MCF 10A (cell line): Measurements from ENCODE around the gene MAN2A1. TPM values are rescaled to one million over a fixed set of nuclear protein-coding genes. Genes with fewer than 3 reads are reported as not detected.

Experiments
- BruUV-seq: library from RNA; stranded (reverse); fragments of 400-500 nt; replicated peaks from 2 replicates; lab custom pipeline; 2021; lab: Mats Ljungman, UMichigan
- CTCF ChIA-PET: fragments of 300-600 bp; sonication (Branson Sonifier 250); formaldehyde crosslinking; extraction: SDS; loops from one replicate; lab custom pipeline; 2021; ENCODE audit warnings: antibody characterized with exemption, inconsistent platforms; lab: Yijun Ruan, JAX
- POLR2A ChIA-PET: fragments of 300-600, 350-650 bp; sonication (Branson Sonifier 250); formaldehyde crosslinking; extraction: SDS; loops from one replicate; lab custom pipeline; 2020; ENCODE audit warnings: antibody characterized with exemption, inconsistent platforms; lab: Yijun Ruan, JAX
- DNase-seq: peaks from one replicate; pipeline ENCODE4 v3.0.0-alpha.2; 2018; ENCODE audit not compliant: unreplicated experiment
- H3K27ac Mint-ChIP-seq: one replicate; pipeline ENCODE4 v1.8.0; 2022; ENCODE audit warnings: mild to moderate bottlenecking, low read depth, mixed read lengths; ENCODE audit not compliant: unreplicated experiment
- H3K27me3 Mint-ChIP-seq: one replicate; pipeline ENCODE4 v1.8.0; 2022; ENCODE audit warnings: mixed read lengths; ENCODE audit not compliant: insufficient read depth, unreplicated experiment
- H3K36me3 Mint-ChIP-seq: one replicate; pipeline ENCODE4 v1.8.0; 2022; ENCODE audit warnings: mild to moderate bottlenecking, moderate library complexity, mixed read lengths; ENCODE audit not compliant: insufficient read depth, unreplicated experiment
- H3K4me1 Mint-ChIP-seq: one replicate; pipeline ENCODE4 v1.8.0; 2022; ENCODE audit warnings: mixed read lengths; ENCODE audit not compliant: insufficient read depth, unreplicated experiment
- H3K4me3 Mint-ChIP-seq: one replicate; pipeline ENCODE4 v1.8.0; 2022; ENCODE audit warnings: mild to moderate bottlenecking, moderate library complexity, mixed read lengths; ENCODE audit not compliant: unreplicated experiment
- H3K9me3 Mint-ChIP-seq: one replicate; pipeline ENCODE4 v1.8.0; 2022; ENCODE audit warnings: mixed read lengths; ENCODE audit not compliant: unreplicated experiment
- intact Hi-C: fragments of 100-400 bp; cut with micrococcal nuclease; formaldehyde crosslinking; loops from 2 replicates; pipeline ENCODE4 v1.14.1; 2022
- total RNA-seq: library from RNA; stranded (reverse); gene quantifications from 2 replicates; pipeline ENCODE4 v1.2.3, GENCODE V29; 2022
- TF ChIP-seq, protein P1 (sequence below): fragments of 200-600 bp; IDR thresholded peaks from one replicate; pipeline ENCODE4 v1.8.0; 2022; ENCODE audit warnings: antibody characterized with exemption, mild to moderate bottlenecking; ENCODE audit not compliant: unreplicated experiment

MAN2A1 gene
- total RNA-seq, 1 experiment from 2014 or later, result 44.1 TPM

- Mint-ChIP-seq H3K4me1 (peaks cover 22% of the 10 kb centered on the region), H3K27me3 (no peaks in the 10 kb centered on the region), H3K36me3 (no peaks in the 10 kb centered on the region), H3K9me3 (no peaks in the 10 kb centered on the region), H3K4me3 (no peak overlapping the region), H3K27ac (no peak overlapping the region)
- intact Hi-C loops, result no loop called here
- POLR2A ChIA-PET, result interaction anchor here (0.7 kb wide), 1 partner anchor 471 kb away, joined by 3 read pairs; no protein-coding TSS in a partner anchor
- CTCF ChIA-PET, result no interaction called here
- TF ChIP-seq, protein P1, sequence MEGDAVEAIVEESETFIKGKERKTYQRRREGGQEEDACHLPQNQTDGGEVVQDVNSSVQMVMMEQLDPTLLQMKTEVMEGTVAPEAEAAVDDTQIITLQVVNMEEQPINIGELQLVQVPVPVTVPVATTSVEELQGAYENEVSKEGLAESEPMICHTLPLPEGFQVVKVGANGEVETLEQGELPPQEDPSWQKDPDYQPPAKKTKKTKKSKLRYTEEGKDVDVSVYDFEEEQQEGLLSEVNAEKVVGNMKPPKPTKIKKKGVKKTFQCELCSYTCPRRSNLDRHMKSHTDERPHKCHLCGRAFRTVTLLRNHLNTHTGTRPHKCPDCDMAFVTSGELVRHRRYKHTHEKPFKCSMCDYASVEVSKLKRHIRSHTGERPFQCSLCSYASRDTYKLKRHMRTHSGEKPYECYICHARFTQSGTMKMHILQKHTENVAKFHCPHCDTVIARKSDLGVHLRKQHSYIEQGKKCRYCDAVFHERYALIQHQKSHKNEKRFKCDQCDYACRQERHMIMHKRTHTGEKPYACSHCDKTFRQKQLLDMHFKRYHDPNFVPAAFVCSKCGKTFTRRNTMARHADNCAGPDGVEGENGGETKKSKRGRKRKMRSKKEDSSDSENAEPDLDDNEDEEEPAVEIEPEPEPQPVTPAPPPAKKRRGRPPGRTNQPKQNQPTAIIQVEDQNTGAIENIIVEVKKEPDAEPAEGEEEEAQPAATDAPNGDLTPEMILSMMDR, result no peak
- DNase-seq, result no peak
- no TSS peak for BruUV-seq
Measured at GRCh38 chr5:109653042-109653441, 36.7 kb upstream of the MAN2A1 start.

DNA sequence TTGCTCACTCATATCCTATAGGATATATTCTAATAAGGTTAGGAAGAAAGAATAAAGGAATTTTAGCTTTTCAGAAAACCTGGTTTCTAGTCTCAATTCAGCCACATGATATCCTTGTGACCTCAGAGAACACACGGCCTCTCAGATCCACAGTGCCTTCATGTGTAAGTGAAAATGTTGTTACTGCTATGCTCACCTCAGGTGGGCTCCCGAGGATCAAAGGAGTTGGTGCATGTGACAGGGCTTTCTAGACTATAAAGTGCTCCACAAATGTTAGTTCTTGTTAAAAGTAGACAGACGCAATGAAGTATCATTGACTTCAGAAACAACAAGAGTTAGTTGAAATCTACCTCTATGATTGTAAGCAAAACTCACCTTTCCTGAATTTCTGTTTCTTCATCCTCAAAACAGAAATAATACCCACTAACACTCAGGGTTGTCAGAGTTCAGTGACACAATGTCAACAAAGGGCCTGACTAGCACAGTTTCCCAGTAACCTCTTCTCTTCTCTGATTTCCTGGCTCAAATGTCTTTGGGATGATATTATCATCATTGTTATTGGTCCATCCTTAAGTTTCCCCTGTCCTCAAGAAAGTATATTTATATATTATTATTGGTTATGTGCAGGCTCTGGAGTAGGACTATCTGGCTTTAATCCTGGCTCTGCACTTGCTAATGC, 36.0 kb upstream of the MAN2A1 start:
- TF ChIP-seq, protein P1, result no peak
- BruUV-seq, result no TSS peak
- DNase-seq, result no peak
- ChIA-PET POLR2A (interaction anchor here (1.0 kb wide), 1 partner anchor 24 kb away, joined by 3 read pairs; no protein-coding TSS in a partner anchor), CTCF (no interaction called here)
- intact Hi-C loops, result no loop called here
- no peak overlapping the region for H3K27ac Mint-ChIP-seq
- peaks cover 22% of the 10 kb centered on the region for H3K4me1 Mint-ChIP-seq
- no peaks in the 10 kb centered on the region for H3K27me3 Mint-ChIP-seq
- no peaks in the 10 kb centered on the region for H3K9me3 Mint-ChIP-seq
- no peaks in the 10 kb centered on the region for H3K36me3 Mint-ChIP-seq
- H3K4me3 Mint-ChIP-seq, result no peak overlapping the region

DNA sequence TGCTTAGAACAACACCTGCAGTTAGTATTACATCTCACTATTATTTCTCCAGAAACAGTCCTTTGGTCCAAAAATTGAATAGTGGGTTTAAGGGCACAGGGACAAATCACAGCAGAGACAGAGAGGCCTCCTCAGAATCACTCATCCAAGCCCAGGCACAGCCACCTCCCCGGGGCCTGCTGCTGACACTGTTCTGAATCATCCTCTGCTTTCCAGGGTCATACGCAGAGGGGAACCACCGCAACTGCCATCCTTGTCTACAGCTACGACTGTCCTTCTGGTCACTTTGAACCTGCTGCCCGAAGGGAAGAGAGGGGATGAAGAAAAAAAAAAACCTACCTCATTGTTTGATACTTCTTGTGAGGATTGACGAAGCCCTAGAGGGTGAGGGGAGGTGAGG, 35.3 kb upstream of the MAN2A1 start:
- BruUV-seq, result no TSS peak
- H3K36me3 Mint-ChIP-seq, result no peaks in the 10 kb centered on the region
- H3K9me3 Mint-ChIP-seq, result no peaks in the 10 kb centered on the region
- TF ChIP-seq, protein P1, result no peak
- H3K4me1 Mint-ChIP-seq, result peaks cover 22% of the 10 kb centered on the region
- ChIA-PET CTCF (interaction anchor here (0.6 kb wide), 1 partner anchor 1244 kb away, joined by 3 read pairs; no protein-coding TSS in a partner anchor), POLR2A (interaction anchor here (1.0 kb wide), 1 partner anchor 24 kb away, joined by 3 read pairs; no protein-coding TSS in a partner anchor)
- DNase-seq, result peak; percentile 63
- intact Hi-C loops, result no loop called here
- H3K27ac Mint-ChIP-seq, result no peak overlapping the region
- no peaks in the 10 kb centered on the region for H3K27me3 Mint-ChIP-seq
- no peak overlapping the region for H3K4me3 Mint-ChIP-seq

DNA sequence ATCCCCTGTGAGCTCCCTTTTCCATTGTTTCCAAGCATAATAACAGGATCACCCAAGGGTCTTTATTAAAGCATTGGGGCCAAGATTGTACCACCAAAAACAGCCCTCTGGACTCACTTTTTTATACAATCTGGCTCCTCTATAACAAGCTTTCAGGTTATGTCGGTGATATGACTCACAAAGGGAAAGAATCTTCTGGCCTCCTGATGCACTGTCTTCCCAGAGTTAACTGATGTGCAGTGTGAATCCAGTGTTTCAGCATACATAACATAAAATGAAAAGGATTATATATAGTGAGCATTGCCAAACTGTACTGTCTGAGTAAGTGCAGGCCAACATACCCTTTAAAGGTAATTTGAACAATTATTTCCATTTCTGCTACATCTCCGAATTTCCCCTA, 33.9 kb upstream of the MAN2A1 start:
- no TSS peak for BruUV-seq
- H3K27me3 Mint-ChIP-seq, result no peaks in the 10 kb centered on the region
- no peak overlapping the region for H3K4me3 Mint-ChIP-seq
- TF ChIP-seq, protein P1, result no peak
- CTCF ChIA-PET, result interaction anchor here (0.6 kb wide), 1 partner anchor 1014 kb away, joined by 3 read pairs; no protein-coding TSS in a partner anchor
- H3K36me3 Mint-ChIP-seq, result no peaks in the 10 kb centered on the region
- H3K4me1 Mint-ChIP-seq, result peaks cover 22% of the 10 kb centered on the region
- POLR2A ChIA-PET, result no interaction called here
- H3K9me3 Mint-ChIP-seq, result no peaks in the 10 kb centered on the region
- intact Hi-C loops, result no loop called here
- peak; percentile 14 for DNase-seq
- H3K27ac Mint-ChIP-seq, result no peak overlapping the region
